ENCODE measurements around the gene FKBP9. TPM values are rescaled to one million over a fixed set of nuclear protein-coding genes. Genes with fewer than 3 reads are reported as not detected.
A peak's percentile ranks its signal among the peaks of the same experiment; 100 is the strongest.
"Not testable (repeated sequence)": the region's sequence is repeated elsewhere in the genome, so short reads cannot be mapped to it uniquely, and the experiment has no call there.

The FKBP9 gene
- total RNA-seq, 2 experiments from 2014 or later, result 0.78 to 0.94 TPM

DNA sequence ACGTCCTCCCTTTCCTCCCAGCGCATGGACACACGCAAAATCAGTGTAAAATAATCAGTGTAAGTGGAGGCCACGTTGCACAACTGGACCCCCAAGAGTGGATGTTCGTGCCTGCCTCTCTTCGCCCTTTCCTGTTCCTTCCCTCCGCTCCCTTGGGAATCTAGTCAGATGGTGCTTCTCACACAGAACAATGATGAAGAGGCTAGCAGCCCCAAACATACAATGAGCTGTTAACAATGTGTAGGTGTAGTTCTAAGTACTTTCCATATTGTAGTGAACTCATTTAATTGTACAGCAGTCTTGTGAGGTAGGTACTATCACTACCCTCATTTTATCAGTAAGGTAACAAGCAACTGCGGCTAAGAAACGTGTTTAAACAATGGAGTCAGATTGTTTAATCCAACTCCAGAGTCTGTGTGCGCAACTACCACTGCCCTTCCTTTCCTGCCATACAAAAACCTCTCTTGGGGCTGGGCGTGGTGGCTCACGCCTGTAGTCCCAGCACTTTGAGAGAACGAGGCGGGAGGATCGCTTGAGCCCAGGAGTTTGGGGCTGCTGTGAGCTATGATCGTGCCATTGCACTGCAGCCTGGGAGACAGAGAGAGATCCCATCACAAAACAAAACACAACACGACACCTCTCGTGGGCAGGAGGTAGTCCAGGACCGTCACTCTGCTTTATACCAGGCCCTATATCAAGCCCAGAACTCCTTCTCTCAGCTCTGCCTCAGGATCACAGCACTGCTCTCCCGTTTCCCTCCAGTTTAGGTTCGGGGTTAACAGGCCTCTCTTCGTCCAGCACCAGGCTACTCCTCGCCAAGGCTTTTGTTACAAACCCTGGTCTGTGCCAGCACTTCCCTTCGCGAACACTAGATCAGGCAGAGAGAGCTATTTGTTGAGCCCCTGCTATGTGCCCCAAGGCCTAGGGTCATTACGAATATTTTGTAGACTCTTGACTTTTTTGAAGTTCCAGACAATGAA, 1.1 kb downstream of the FKBP9 start:
- Mint-ChIP-seq H3K36me3 (no peaks in the 10 kb centered on the region), H3K27me3 (peaks cover 18% of the 10 kb centered on the region), H3K4me3 (peak overlapping the region; percentile 66), H3K9me3 (no peaks in the 10 kb centered on the region), H3K4me1 (ENCODE audit: low read depth) (peaks cover 3% of the 10 kb centered on the region), H3K27ac (no peak overlapping the region)
- intact Hi-C loops (cut with micrococcal nuclease), result no loop called here
- POLR2A ChIA-PET, result no interaction called here
- DNase-seq, result no peak
- CTCF ChIA-PET, result interaction anchor here (0.9 to 1.9 kb wide), 3 partner anchors 15 to 150 kb away, joined by 3 to 9 read pairs (median 6); no protein-coding TSS in a partner anchor

DNA sequence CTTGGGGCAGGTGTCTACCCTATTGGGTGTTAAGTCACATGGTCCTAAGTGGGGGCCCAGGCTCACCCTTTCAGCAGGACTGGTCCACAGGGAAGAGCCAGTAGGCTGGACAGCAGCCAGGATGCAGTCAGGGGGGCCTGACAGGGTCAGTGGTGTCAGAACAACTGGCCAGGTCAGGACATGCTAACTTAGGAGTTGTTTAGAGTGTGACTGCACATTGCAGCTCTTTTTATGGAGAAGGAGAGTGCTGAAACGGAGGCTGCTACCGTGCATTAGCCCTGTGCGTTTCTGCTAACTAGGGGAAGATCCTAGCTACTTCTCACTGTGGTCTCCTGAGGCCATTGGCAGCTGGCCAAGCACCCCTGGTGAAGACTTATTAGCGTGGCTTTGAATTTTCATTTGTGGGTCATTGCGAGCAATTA, 6.7 kb downstream of the FKBP9 start:
- DNase-seq; H3K27ac Mint-ChIP-seq; H3K9me3 Mint-ChIP-seq; POLR2A ChIA-PET; H3K4me1 Mint-ChIP-seq (ENCODE audit: low read depth); H3K4me3 Mint-ChIP-seq; H3K36me3 Mint-ChIP-seq; H3K27me3 Mint-ChIP-seq: not testable (repeated sequence)
- CTCF ChIA-PET, result interaction anchor here (1.7 to 1.8 kb wide), 2 partner anchors 117 to 144 kb away, joined by 6 to 7 read pairs; partner anchors contain the start of gene RP9
- intact Hi-C loops (cut with micrococcal nuclease), result loop anchor here (2.0 kb wide), 1 partner anchor 87 kb away; no protein-coding TSS in a partner anchor

DNA sequence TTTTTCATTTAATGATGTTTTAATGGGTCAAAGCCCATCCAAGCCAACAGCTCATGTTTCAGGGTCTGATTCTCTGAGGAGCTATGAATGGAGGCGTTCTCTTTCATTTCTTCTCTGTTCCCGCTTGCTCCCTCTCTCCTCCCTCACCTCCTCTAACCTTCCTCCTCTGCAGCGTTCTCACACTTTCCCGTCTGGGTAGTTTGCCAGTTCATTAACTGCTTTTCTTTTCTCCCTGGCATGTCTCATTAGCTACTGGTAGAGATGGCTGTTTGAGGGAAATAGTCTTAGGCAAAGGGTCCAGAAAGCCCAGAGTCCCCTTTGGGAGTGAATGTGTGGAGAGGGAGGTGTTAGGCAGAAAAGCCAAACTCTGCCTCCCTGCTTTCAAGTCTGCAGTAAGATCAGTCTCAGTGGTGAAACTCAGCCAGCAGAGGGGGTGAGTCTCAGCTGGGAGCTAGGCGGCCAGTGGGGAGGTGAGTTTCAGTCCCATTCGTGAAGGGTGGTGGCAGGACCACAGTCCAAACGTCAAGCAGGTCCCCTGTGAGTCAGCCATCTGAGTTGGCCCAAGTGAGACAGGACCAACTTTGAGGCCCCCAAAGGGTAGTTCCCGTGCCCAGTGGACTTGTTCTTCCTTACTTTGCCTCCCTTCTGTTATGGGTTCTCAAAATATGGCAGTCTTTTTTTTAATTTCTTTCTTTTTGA, 7.4 kb downstream of the FKBP9 start:
- DNase-seq, result peak; percentile 22
- H3K27me3 Mint-ChIP-seq; H3K4me3 Mint-ChIP-seq; H3K9me3 Mint-ChIP-seq; H3K36me3 Mint-ChIP-seq; H3K4me1 Mint-ChIP-seq (ENCODE audit: low read depth); H3K27ac Mint-ChIP-seq; POLR2A ChIA-PET: not testable (repeated sequence)
- intact Hi-C loops (cut with micrococcal nuclease), result loop anchor here (2.0 kb wide), 1 partner anchor 86 kb away; no protein-coding TSS in a partner anchor
- CTCF ChIA-PET, result interaction anchor here (1.7 to 1.8 kb wide), 2 partner anchors 118 to 144 kb away, joined by 6 to 7 read pairs; partner anchors contain the start of gene RP9

- H3K36me3 Mint-ChIP-seq; POLR2A ChIA-PET; H3K4me3 Mint-ChIP-seq; DNase-seq; CTCF ChIA-PET; H3K4me1 Mint-ChIP-seq (ENCODE audit: low read depth); H3K27me3 Mint-ChIP-seq; H3K27ac Mint-ChIP-seq; intact Hi-C loops (cut with micrococcal nuclease); H3K9me3 Mint-ChIP-seq: not testable (repeated sequence)
These were observed 9.4 kb downstream of the FKBP9 start for GRCh38 chr7:32966489-32967267.

- H3K4me1 Mint-ChIP-seq (ENCODE audit: low read depth); DNase-seq; POLR2A ChIA-PET; intact Hi-C loops (cut with micrococcal nuclease); H3K27ac Mint-ChIP-seq; H3K9me3 Mint-ChIP-seq; H3K4me3 Mint-ChIP-seq; H3K27me3 Mint-ChIP-seq; CTCF ChIA-PET; H3K36me3 Mint-ChIP-seq: not testable (repeated sequence)
These were observed 10.0 kb downstream of the FKBP9 start for GRCh38 chr7:32967268-32967582.

DNA sequence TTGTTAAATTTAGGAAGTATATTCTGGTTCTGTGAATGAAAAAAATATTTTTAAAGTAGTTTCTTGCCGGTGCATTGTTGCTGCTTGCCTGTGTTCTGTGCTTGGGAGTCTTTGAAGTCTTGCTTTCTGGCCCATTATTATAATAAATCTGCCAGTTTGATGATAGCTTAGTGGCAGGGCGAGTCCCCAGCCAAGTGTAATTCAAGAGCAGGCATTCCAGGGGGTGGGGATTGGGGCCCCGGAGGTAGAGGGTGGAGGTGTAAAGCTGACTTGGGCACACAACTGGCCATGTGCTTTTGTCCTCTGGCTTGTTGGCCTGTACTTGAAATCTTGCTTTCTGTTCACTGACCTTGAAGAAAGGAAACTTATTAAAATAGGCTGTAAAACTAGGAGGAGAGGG, 14.7 kb downstream of the FKBP9 start:
- H3K27ac Mint-ChIP-seq; H3K27me3 Mint-ChIP-seq; POLR2A ChIA-PET; DNase-seq; CTCF ChIA-PET; H3K4me1 Mint-ChIP-seq (ENCODE audit: low read depth); intact Hi-C loops (cut with micrococcal nuclease); H3K9me3 Mint-ChIP-seq; H3K4me3 Mint-ChIP-seq; H3K36me3 Mint-ChIP-seq: not testable (repeated sequence)

- H3K27me3 Mint-ChIP-seq; POLR2A ChIA-PET; H3K4me3 Mint-ChIP-seq; intact Hi-C loops (cut with micrococcal nuclease); H3K9me3 Mint-ChIP-seq; H3K27ac Mint-ChIP-seq; CTCF ChIA-PET; DNase-seq; H3K4me1 Mint-ChIP-seq (ENCODE audit: low read depth); H3K36me3 Mint-ChIP-seq: not testable (repeated sequence)
These were observed 19.9 kb downstream of the FKBP9 start for GRCh38 chr7:32977159-32977558.

- POLR2A ChIA-PET; H3K36me3 Mint-ChIP-seq; intact Hi-C loops (cut with micrococcal nuclease); CTCF ChIA-PET; H3K27ac Mint-ChIP-seq; DNase-seq; H3K27me3 Mint-ChIP-seq; H3K4me3 Mint-ChIP-seq; H3K4me1 Mint-ChIP-seq (ENCODE audit: low read depth); H3K9me3 Mint-ChIP-seq: not testable (repeated sequence)
These were observed 22.0 kb downstream of the FKBP9 start for GRCh38 chr7:32979246-32979645.

DNA sequence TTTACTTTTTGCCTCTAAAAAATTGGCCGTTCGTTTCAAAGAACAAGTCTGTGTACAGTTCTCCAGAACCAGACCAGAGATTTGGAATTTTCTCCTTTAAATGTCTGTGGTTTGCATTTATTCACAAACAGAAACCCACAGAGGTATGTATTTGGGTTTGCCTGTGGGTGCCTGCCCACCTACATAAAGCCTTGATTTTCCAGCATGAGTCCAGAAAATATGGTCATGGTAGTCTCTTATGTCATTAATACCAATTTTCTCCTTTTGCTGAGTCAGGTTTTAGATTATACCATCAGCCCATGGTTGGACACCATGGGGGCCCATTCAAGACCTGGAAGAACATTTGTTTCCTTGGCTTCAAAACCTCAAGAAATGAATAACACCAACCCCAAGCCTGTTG, 22.7 kb downstream of the FKBP9 start:
- intact Hi-C loops (cut with micrococcal nuclease); CTCF ChIA-PET; DNase-seq; H3K4me3 Mint-ChIP-seq; H3K4me1 Mint-ChIP-seq (ENCODE audit: low read depth); H3K36me3 Mint-ChIP-seq; H3K27me3 Mint-ChIP-seq; H3K9me3 Mint-ChIP-seq; POLR2A ChIA-PET; H3K27ac Mint-ChIP-seq: not testable (repeated sequence)

- H3K4me3 Mint-ChIP-seq; DNase-seq; H3K36me3 Mint-ChIP-seq; H3K9me3 Mint-ChIP-seq; H3K27ac Mint-ChIP-seq; POLR2A ChIA-PET; intact Hi-C loops (cut with micrococcal nuclease); H3K27me3 Mint-ChIP-seq: not testable (repeated sequence)
- peaks cover 10% of the 10 kb centered on the region for H3K4me1 Mint-ChIP-seq (ENCODE audit: low read depth)
- CTCF ChIA-PET, result interaction anchor here (0.6 to 0.7 kb wide), 2 partner anchors 45 to 60 kb away, joined by 3 to 4 read pairs; no protein-coding TSS in a partner anchor
These were observed 30.9 kb downstream of the FKBP9 start for GRCh38 chr7:32988148-32988547.

DNA sequence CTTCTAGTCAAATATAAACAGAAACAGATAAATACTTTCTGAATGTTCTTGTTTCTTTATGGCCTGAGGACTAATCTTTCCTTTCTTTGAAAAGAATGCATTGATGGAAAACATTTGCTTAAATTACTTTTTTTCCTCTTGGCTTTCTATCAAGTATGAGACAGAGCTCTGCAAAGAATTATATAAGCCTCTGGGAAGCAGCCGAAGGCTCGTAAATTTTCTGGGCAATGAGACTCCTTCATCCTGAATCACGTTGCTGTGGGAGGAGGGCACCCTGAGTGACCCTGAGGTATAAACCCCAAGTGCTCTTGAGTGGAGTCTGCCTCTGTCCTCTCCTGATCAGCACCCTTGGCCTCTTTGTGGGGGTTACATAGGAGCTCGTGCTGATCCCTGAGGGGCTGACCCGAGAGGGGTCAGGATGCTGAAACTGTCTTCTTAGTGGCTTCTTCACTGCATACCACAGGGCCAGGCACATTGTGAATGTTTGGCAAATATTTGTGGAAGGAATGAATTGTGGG, 33.9 kb downstream of the FKBP9 start:
- H3K4me3 Mint-ChIP-seq; H3K36me3 Mint-ChIP-seq; POLR2A ChIA-PET; DNase-seq; CTCF ChIA-PET; H3K27me3 Mint-ChIP-seq; intact Hi-C loops (cut with micrococcal nuclease); H3K9me3 Mint-ChIP-seq; H3K27ac Mint-ChIP-seq: not testable (repeated sequence)
- peaks cover 10% of the 10 kb centered on the region for H3K4me1 Mint-ChIP-seq (ENCODE audit: low read depth)

Measured in activated CD4-positive, alpha-beta memory T cell treated with anti-CD3 and anti-CD28 coated beads for 36 hours (primary cell).